Muscle layer of colon (tissue), 2 donors: Measurements from ENCODE around the gene CCDC138.

Experiments
- H3K27ac ChIP-seq: one replicate; pipeline ENCODE4 v1.7.0; 2013; ENCODE audit warnings: low read depth, mild to moderate bottlenecking, low read length, moderate library complexity
- H3K27me3 ChIP-seq, 2 donors: one replicate each; pipeline ENCODE4 v1.7.0; 2013; ENCODE audit warnings: low read length in 2 of 2, mild to moderate bottlenecking in 2 of 2; ENCODE audit not compliant: insufficient read depth in 2 of 2, control insufficient read depth in 1 of 2
- H3K36me3 ChIP-seq: one replicate; pipeline ENCODE4 v1.7.0; 2013; ENCODE audit warnings: mild to moderate bottlenecking, low read length; ENCODE audit not compliant: insufficient read depth
- H3K4me1 ChIP-seq: one replicate; pipeline ENCODE4 v1.7.0; 2013; ENCODE audit warnings: mild to moderate bottlenecking, low read length; ENCODE audit not compliant: insufficient read depth
- H3K4me3 ChIP-seq, 2 donors: one replicate each; pipeline ENCODE4 v1.7.0; 2013; ENCODE audit warnings: low read length in 2 of 2, low read depth in 1 of 2, mild to moderate bottlenecking in 1 of 2, moderate library complexity in 1 of 2
- H3K9ac ChIP-seq: one replicate; pipeline ENCODE4 v1.7.0; 2013; ENCODE audit warnings: low read length
- H3K9me3 ChIP-seq: one replicate; pipeline ENCODE4 v1.7.0; 2013; ENCODE audit warnings: mild to moderate bottlenecking, low read length
- donor health status: abdominal sarcoma.
- donor health status: Adenocarcinoma of cecum.

CCDC138 gene

GRCh38 chr2:108911401-108911800 is 124.8 kb downstream of the CCDC138 start:
- no peak overlapping the region for H3K4me3 ChIP-seq
- H3K27ac ChIP-seq = no peak overlapping the region
- H3K4me1 ChIP-seq = peaks cover under 1% of the 10 kb centered on the region
- no peaks in the 10 kb centered on the region for H3K36me3 ChIP-seq
- H3K9ac ChIP-seq = no peak overlapping the region
- H3K27me3 ChIP-seq = no peaks in the 10 kb centered on the region
- H3K9me3 ChIP-seq = no peaks in the 10 kb centered on the region

- Histone ChIP-seq H3K27ac (no peak overlapping the region), H3K36me3 (no peaks in the 10 kb centered on the region), H3K9me3 (no peaks in the 10 kb centered on the region), H3K4me3 (no peak overlapping the region), H3K27me3 (no peaks in the 10 kb centered on the region), H3K4me1 (peaks cover 6% of the 10 kb centered on the region), H3K9ac (no peak overlapping the region)
These were observed 125.4 kb downstream of the CCDC138 start for GRCh38 chr2:108911807-108912628.

GRCh38 chr2:108912629-108912902 is 126.0 kb downstream of the CCDC138 start:
- no peaks in the 10 kb centered on the region for H3K9me3 ChIP-seq
- no peak overlapping the region for H3K9ac ChIP-seq
- no peaks in the 10 kb centered on the region for H3K36me3 ChIP-seq

GRCh38 chr2:108916122-108916795 is 129.7 kb downstream of the CCDC138 start:
- Histone ChIP-seq H3K27ac (peak overlapping the region; percentile 27), H3K9me3 (no peaks in the 10 kb centered on the region), H3K4me3 (no peak overlapping the region), H3K9ac (no peak overlapping the region), H3K27me3 (no peaks in the 10 kb centered on the region), H3K4me1 (peaks cover 18% of the 10 kb centered on the region), H3K36me3 (no peaks in the 10 kb centered on the region)

More at GRCh38 chr2:108912629-108912902, 126.0 kb downstream of the CCDC138 start:
- no peaks in the 10 kb centered on the region for H3K27me3 ChIP-seq
- no peak overlapping the region for H3K4me3 ChIP-seq
- H3K27ac ChIP-seq = no peak overlapping the region
- H3K4me1 ChIP-seq = peaks cover 12% of the 10 kb centered on the region

- H3K27me3 ChIP-seq = no peaks in the 10 kb centered on the region
- no peaks in the 10 kb centered on the region for H3K36me3 ChIP-seq
- no peak overlapping the region for H3K4me3 ChIP-seq
- H3K4me1 ChIP-seq = peaks cover 22% of the 10 kb centered on the region
- peak overlapping the region; percentile 27 for H3K27ac ChIP-seq
- no peaks in the 10 kb centered on the region for H3K9me3 ChIP-seq
- no peak overlapping the region for H3K9ac ChIP-seq
These were observed 130.3 kb downstream of the CCDC138 start for GRCh38 chr2:108916796-108917421.

- H3K9ac ChIP-seq = no peak overlapping the region
- H3K27me3 ChIP-seq = no peaks in the 10 kb centered on the region
- H3K4me3 ChIP-seq = no peak overlapping the region
- H3K9me3 ChIP-seq = no peaks in the 10 kb centered on the region
- H3K36me3 ChIP-seq = no peaks in the 10 kb centered on the region
- peak overlapping the region; percentile 7 for H3K27ac ChIP-seq
- H3K4me1 ChIP-seq = peaks cover 28% of the 10 kb centered on the region
These were observed 131.0 kb downstream of the CCDC138 start for GRCh38 chr2:108917526-108917925.

- H3K27ac ChIP-seq = no peak overlapping the region
These were observed 131.7 kb downstream of the CCDC138 start for GRCh38 chr2:108918156-108918874.

GRCh38 chr2:108918941-108919341 is 132.4 kb downstream of the CCDC138 start:
- H3K4me1 ChIP-seq = peaks cover 43% of the 10 kb centered on the region
- H3K9me3 ChIP-seq = no peaks in the 10 kb centered on the region
- H3K36me3 ChIP-seq = no peaks in the 10 kb centered on the region
- H3K9ac ChIP-seq = no peak overlapping the region
- H3K4me3 ChIP-seq = no peak overlapping the region
- no peaks in the 10 kb centered on the region for H3K27me3 ChIP-seq
- H3K27ac ChIP-seq = no peak overlapping the region

More at GRCh38 chr2:108918156-108918874, 131.7 kb downstream of the CCDC138 start:
- no peaks in the 10 kb centered on the region for H3K27me3 ChIP-seq
- H3K36me3 ChIP-seq = no peaks in the 10 kb centered on the region
- no peak overlapping the region for H3K9ac ChIP-seq
- H3K4me1 ChIP-seq = peaks cover 36% of the 10 kb centered on the region
- H3K9me3 ChIP-seq = no peaks in the 10 kb centered on the region
- no peak overlapping the region for H3K4me3 ChIP-seq

GRCh38 chr2:108919571-108920373 is 133.2 kb downstream of the CCDC138 start:
- Histone ChIP-seq H3K9me3 (no peaks in the 10 kb centered on the region), H3K9ac (no peak overlapping the region)

GRCh38 chr2:108920686-108921085 is 134.1 kb downstream of the CCDC138 start:
- H3K27ac ChIP-seq = no peak overlapping the region

More at GRCh38 chr2:108919571-108920373, 133.2 kb downstream of the CCDC138 start:
- Histone ChIP-seq H3K27me3 (no peaks in the 10 kb centered on the region), H3K4me3 (no peak overlapping the region), H3K36me3 (no peaks in the 10 kb centered on the region), H3K4me1 (peaks cover 49% of the 10 kb centered on the region), H3K27ac (no peak overlapping the region)

More at GRCh38 chr2:108920686-108921085, 134.1 kb downstream of the CCDC138 start:
- Histone ChIP-seq H3K36me3 (no peaks in the 10 kb centered on the region), H3K4me3 (no peak overlapping the region), H3K27me3 (no peaks in the 10 kb centered on the region), H3K4me1 (peaks cover 58% of the 10 kb centered on the region), H3K9me3 (no peaks in the 10 kb centered on the region), H3K9ac (no peak overlapping the region)
